ENCODE measurements around the gene APOLD1. TPM values are rescaled to one million over a fixed set of nuclear protein-coding genes. Genes with fewer than 3 reads are reported as not detected.

Gene APOLD1
- total RNA-seq, 1 experiment from 2014 or later: 6.4 TPM

DNA sequence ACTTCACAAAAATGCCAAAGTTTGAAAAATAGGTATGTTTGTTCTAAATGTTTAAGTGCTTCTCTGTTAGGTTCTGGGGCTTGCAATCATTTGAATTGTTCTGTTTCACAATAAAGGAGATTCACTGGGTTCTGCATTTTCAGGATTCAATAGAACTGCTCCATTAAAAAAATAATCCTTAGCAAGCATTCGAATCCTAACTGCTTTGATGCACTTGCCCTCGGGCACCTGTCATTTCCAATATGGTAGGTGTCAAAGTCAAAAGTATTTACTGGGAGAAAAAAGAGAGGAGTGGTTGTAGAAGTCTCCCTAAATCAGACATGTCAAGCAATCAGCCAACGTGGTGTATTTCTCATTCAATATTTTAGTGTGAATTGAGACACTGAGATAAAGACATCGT lies 5.5 kb downstream of the APOLD1 start:
- POLR2A ChIA-PET (ENCODE audit: low non-redundant PET): no interaction called here
- H3K27me3 ChIP-seq (replicated peaks; ENCODE audit: insufficient read depth, low read depth, low read length, poor library complexity): no peaks in the 10 kb centered on the region
- DNase-seq (ENCODE audit: low spot score): no peak
- no peaks in the 10 kb centered on the region for H3K36me3 ChIP-seq (ENCODE audit: insufficient read depth, low read length, poor library complexity, severe bottlenecking)
- CTCF ChIA-PET: no interaction called here
- intact Hi-C loops (cut with micrococcal nuclease; ENCODE audit: unreplicated experiment): no loop called here
- no peak overlapping the region for H3K27ac ChIP-seq (ENCODE audit: low read depth, low read length, poor library complexity, severe bottlenecking)
- no TSS peak for BruUV-seq (replicated peaks)
- TF ChIP-seq EZH2 (IDR thresholded peaks at IDR 0.05; ENCODE audit: borderline replicate concordance, low read depth, low read length, poor library complexity, severe bottlenecking) (no peak), CTCF (conservative IDR thresholded peaks at IDR 0.05; ENCODE audit: low read depth, low read length) (no peak)
- peaks cover 23% of the 10 kb centered on the region for H3K4me1 ChIP-seq (ENCODE audit: insufficient read depth, low read length, poor library complexity, severe bottlenecking)
- H3K9me3 ChIP-seq (ENCODE audit: low read depth, low read length, poor library complexity, severe bottlenecking): no peaks in the 10 kb centered on the region
- H3K4me3 ChIP-seq (ENCODE audit: low read depth, low read length, poor library complexity, severe bottlenecking): no peak overlapping the region

DNA sequence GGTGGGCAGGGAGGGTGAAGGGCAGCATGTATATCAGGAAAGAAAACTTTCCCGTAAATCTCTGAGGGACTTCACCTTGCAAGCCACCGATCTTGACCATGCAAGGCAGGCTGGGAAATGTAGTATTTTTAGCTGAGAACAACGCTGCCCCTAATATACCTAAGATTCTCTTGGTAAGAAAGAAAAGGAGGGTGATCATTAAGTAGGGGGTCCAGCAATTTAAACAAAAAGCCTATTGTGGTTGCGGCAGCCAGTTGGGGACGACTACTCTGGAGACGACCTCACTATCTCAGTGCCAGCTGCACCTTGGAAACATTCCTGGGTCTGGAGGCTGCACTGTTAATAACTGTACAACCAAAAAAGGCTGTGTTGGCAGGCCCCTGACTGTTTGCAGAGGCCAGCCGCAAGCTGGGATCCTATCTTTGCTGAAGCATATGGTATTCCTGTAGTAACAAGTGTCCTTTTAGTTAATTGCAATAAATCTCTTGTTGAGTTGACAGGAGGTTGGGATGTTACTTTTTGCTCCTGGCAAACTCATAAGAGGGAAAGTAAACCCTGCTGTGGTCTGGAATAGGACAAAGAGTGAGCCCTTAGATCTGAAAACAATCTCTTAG lies 6.4 kb downstream of the APOLD1 start:
- ChIA-PET CTCF (no interaction called here), POLR2A (ENCODE audit: low non-redundant PET) (no interaction called here)
- intact Hi-C loops (cut with micrococcal nuclease; ENCODE audit: unreplicated experiment): no loop called here

GRCh38 chr12:12792421-12792820 lies 7.0 kb downstream of the APOLD1 start:
- no TSS peak for BruUV-seq (replicated peaks)
- H3K27ac ChIP-seq (ENCODE audit: low read depth, low read length, poor library complexity, severe bottlenecking): no peak overlapping the region
- DNase-seq (ENCODE audit: low spot score): no peak
- no peaks in the 10 kb centered on the region for H3K36me3 ChIP-seq (ENCODE audit: insufficient read depth, low read length, poor library complexity, severe bottlenecking)
- H3K27me3 ChIP-seq (replicated peaks; ENCODE audit: insufficient read depth, low read depth, low read length, poor library complexity): no peaks in the 10 kb centered on the region
- POLR2A ChIA-PET (ENCODE audit: low non-redundant PET): no interaction called here
- intact Hi-C loops (cut with micrococcal nuclease; ENCODE audit: unreplicated experiment): no loop called here
- H3K4me1 ChIP-seq (ENCODE audit: insufficient read depth, low read length, poor library complexity, severe bottlenecking): peaks cover 12% of the 10 kb centered on the region
- no peaks in the 10 kb centered on the region for H3K9me3 ChIP-seq (ENCODE audit: low read depth, low read length, poor library complexity, severe bottlenecking)
- TF ChIP-seq EZH2 (IDR thresholded peaks at IDR 0.05; ENCODE audit: borderline replicate concordance, low read depth, low read length, poor library complexity, severe bottlenecking) (no peak), CTCF (conservative IDR thresholded peaks at IDR 0.05; ENCODE audit: low read depth, low read length) (no peak)
- CTCF ChIA-PET: no interaction called here
- no peak overlapping the region for H3K4me3 ChIP-seq (ENCODE audit: low read depth, low read length, poor library complexity, severe bottlenecking)

More for the DNA sequence above, 6.4 kb downstream of the APOLD1 start:
- Histone ChIP-seq H3K4me1 (ENCODE audit: insufficient read depth, low read length, poor library complexity, severe bottlenecking) (peaks cover 15% of the 10 kb centered on the region), H3K27me3 (replicated peaks; ENCODE audit: insufficient read depth, low read depth, low read length, poor library complexity) (no peaks in the 10 kb centered on the region), H3K27ac (ENCODE audit: low read depth, low read length, poor library complexity, severe bottlenecking) (no peak overlapping the region), H3K9me3 (ENCODE audit: low read depth, low read length, poor library complexity, severe bottlenecking) (no peaks in the 10 kb centered on the region), H3K4me3 (ENCODE audit: low read depth, low read length, poor library complexity, severe bottlenecking) (no peak overlapping the region), H3K36me3 (ENCODE audit: insufficient read depth, low read length, poor library complexity, severe bottlenecking) (no peaks in the 10 kb centered on the region)
- BruUV-seq (replicated peaks): no TSS peak
- DNase-seq (ENCODE audit: low spot score): no peak
- no peak for TF ChIP-seq CTCF (conservative IDR thresholded peaks at IDR 0.05; ENCODE audit: low read depth, low read length)
- no peak for TF ChIP-seq EZH2 (IDR thresholded peaks at IDR 0.05; ENCODE audit: borderline replicate concordance, low read depth, low read length, poor library complexity, severe bottlenecking)

Data from A673 (cell line).